ENCODE data around the gene CLDN6. TPM values are rescaled to one million over a fixed set of nuclear protein-coding genes. Genes with fewer than 3 reads are reported as not detected.

CLDN6 gene
- total RNA-seq, 1 experiment from 2014 or later, result not detected

- no TSS peak for BruUV-seq (replicated peaks)
- peaks cover 5% of the 10 kb centered on the region for H3K4me1 Mint-ChIP-seq (ENCODE audit: insufficient read depth, unreplicated experiment)
- no peak overlapping the region for H3K4me3 Mint-ChIP-seq (ENCODE audit: unreplicated experiment)
- CTCF ChIA-PET, result interaction anchor here (0.6 to 1.0 kb wide), 3 partner anchors 16 to 119 kb away, joined by 3 read pairs; no protein-coding TSS in a partner anchor
- no peak for DNase-seq (ENCODE audit: unreplicated experiment)
- H3K9me3 Mint-ChIP-seq (ENCODE audit: unreplicated experiment), result no peaks in the 10 kb centered on the region
- no peak for TF ChIP-seq CTCF (IDR thresholded peaks at IDR 0.05; ENCODE audit: unreplicated experiment)
- no peaks in the 10 kb centered on the region for H3K27me3 Mint-ChIP-seq (ENCODE audit: insufficient read depth, unreplicated experiment)
- intact Hi-C loops (cut with micrococcal nuclease), result no loop called here
- no peaks in the 10 kb centered on the region for H3K36me3 Mint-ChIP-seq (ENCODE audit: insufficient read depth, unreplicated experiment)
- H3K27ac Mint-ChIP-seq (ENCODE audit: low read depth, unreplicated experiment), result no peak overlapping the region
- POLR2A ChIA-PET, result no interaction called here
These were observed 42.7 kb downstream of the CLDN6 start for GRCh38 chr16:2975161-2975795.

DNA sequence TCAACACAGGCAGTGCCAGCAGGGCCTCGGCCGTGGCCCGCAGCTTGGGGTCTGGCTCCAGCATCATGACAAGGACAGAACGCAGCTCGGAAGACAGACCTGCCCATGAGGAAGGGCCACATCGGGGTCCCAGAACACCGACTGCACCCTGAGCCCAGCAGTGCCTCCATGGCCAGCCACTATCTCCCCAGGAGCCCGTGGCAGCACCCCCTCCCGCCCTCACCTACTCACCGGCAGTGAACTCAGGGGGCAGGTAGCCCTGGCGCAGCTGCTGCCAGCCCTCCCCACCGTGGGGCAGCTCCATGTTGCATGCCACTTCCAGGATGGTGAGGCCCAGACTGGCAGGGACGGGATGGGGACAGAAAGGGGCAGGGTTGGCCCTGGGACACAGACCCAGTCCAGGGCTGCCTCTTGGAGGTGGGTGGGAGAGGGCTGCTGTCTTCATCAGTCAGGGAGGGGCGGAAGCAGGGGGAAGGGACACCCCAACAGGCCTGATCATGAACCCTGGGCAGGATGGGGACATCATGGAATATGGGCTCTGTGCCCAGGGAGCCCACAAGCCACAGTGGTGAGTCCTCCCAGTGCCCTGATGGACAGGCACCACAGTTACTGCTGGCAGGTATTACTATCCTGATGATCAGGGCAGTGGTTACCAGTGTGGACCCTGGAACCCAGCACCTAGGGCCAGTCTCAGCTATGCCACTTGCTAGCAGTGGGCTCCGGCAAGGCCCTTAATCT, 43.5 kb downstream of the CLDN6 start:
- Mint-ChIP-seq H3K4me1 (ENCODE audit: insufficient read depth, unreplicated experiment) (peaks cover 5% of the 10 kb centered on the region), H3K27me3 (ENCODE audit: insufficient read depth, unreplicated experiment) (no peaks in the 10 kb centered on the region), H3K36me3 (ENCODE audit: insufficient read depth, unreplicated experiment) (no peaks in the 10 kb centered on the region), H3K27ac (ENCODE audit: low read depth, unreplicated experiment) (no peak overlapping the region), H3K9me3 (ENCODE audit: unreplicated experiment) (no peaks in the 10 kb centered on the region), H3K4me3 (ENCODE audit: unreplicated experiment) (no peak overlapping the region)
- BruUV-seq (replicated peaks), result no TSS peak
- DNase-seq (ENCODE audit: unreplicated experiment), result no peak
- intact Hi-C loops (cut with micrococcal nuclease), result no loop called here
- POLR2A ChIA-PET, result no interaction called here
- CTCF ChIA-PET, result interaction anchor here (0.6 to 1.0 kb wide), 4 partner anchors 15 to 118 kb away, joined by 3 read pairs; no protein-coding TSS in a partner anchor
- TF ChIP-seq CTCF (IDR thresholded peaks at IDR 0.05; ENCODE audit: unreplicated experiment), result no peak

DNA sequence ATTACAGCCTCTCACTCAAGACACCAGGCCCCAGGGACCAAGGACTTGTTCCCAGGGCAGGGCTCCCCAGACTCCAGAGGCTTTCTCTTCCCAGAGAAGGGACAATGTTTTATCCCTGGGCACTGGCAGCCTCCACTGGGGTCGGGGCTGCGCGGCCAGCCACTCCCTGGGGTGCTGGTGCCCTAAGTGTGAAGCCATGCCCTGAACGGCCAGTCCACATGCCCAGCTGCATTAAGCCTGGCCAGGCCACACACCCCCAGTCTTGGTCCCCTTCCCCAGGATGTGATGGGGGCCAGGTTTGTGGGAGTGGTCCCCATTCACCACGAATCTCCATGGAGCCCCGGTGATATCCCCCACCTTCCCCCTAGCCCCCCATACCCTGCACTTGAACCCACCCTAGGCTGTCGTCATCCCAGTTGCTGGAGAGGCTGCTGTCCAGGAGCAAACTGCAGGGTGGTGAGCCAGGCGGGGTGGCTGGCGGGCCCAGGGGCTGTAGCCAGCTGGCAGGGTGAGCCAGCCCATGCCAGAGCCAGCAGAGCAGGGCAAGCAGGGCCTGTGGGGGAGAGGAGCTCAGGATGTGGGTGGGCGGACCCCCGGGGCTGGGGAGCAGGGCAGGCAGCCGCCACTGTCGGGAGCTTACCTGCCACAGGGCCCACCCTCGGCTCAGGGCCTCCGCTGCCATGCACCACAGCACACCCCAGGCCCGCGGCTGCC, 44.2 kb downstream of the CLDN6 start:
- no peaks in the 10 kb centered on the region for H3K27me3 Mint-ChIP-seq (ENCODE audit: insufficient read depth, unreplicated experiment)
- no peak for TF ChIP-seq CTCF (IDR thresholded peaks at IDR 0.05; ENCODE audit: unreplicated experiment)
- H3K36me3 Mint-ChIP-seq (ENCODE audit: insufficient read depth, unreplicated experiment), result no peaks in the 10 kb centered on the region
- no peak overlapping the region for H3K4me3 Mint-ChIP-seq (ENCODE audit: unreplicated experiment)
- H3K4me1 Mint-ChIP-seq (ENCODE audit: insufficient read depth, unreplicated experiment), result peaks cover 5% of the 10 kb centered on the region
- H3K27ac Mint-ChIP-seq (ENCODE audit: low read depth, unreplicated experiment), result no peak overlapping the region
- H3K9me3 Mint-ChIP-seq (ENCODE audit: unreplicated experiment), result no peaks in the 10 kb centered on the region
- ChIA-PET POLR2A (no interaction called here), CTCF (interaction anchor here (0.7 kb wide), 2 partner anchors 9 to 70 kb away, joined by 3 read pairs; no protein-coding TSS in a partner anchor)
- intact Hi-C loops (cut with micrococcal nuclease), result no loop called here
- BruUV-seq (replicated peaks), result no TSS peak
- DNase-seq (ENCODE audit: unreplicated experiment), result no peak

DNA sequence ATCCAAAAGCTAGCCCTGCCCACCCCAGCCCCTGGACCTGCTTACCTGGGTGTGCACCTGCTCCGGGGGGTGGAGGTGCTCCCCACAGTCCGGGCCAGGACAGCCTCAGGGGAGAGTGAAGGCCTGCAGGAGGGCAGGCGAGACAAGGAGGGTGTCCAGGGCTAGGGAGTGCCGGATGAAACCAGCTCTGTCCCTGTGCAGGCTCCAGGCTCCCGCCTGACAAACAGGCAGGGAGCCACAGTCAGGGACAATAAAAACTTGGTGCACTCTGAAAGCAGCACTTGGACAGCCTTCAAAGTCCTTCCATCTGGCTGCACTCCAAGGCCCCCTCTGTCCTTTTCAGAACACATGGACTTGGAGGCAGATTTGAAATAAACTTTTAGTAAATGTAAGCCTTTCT, 44.9 kb downstream of the CLDN6 start:
- DNase-seq (ENCODE audit: unreplicated experiment), result no peak
- POLR2A ChIA-PET, result no interaction called here
- BruUV-seq (replicated peaks), result TSS peak; percentile 30
- CTCF ChIA-PET, result no interaction called here
- peaks cover 5% of the 10 kb centered on the region for H3K4me1 Mint-ChIP-seq (ENCODE audit: insufficient read depth, unreplicated experiment)
- H3K27ac Mint-ChIP-seq (ENCODE audit: low read depth, unreplicated experiment), result no peak overlapping the region
- no peaks in the 10 kb centered on the region for H3K36me3 Mint-ChIP-seq (ENCODE audit: insufficient read depth, unreplicated experiment)
- intact Hi-C loops (cut with micrococcal nuclease), result no loop called here
- H3K4me3 Mint-ChIP-seq (ENCODE audit: unreplicated experiment), result no peak overlapping the region
- no peaks in the 10 kb centered on the region for H3K27me3 Mint-ChIP-seq (ENCODE audit: insufficient read depth, unreplicated experiment)
- H3K9me3 Mint-ChIP-seq (ENCODE audit: unreplicated experiment), result no peaks in the 10 kb centered on the region
- TF ChIP-seq CTCF (IDR thresholded peaks at IDR 0.05; ENCODE audit: unreplicated experiment), result no peak
